GM08714 (cell line): ENCODE data around the gene PNPLA7.
"Not testable (repeated sequence)": the region's sequence is repeated elsewhere in the genome, so short reads cannot be mapped to it uniquely, and the experiment has no call there.

ENCODE experiments used
- H3K4me3 ChIP-seq: fragments of 200-500 bp; sonication (Bioruptor generic); 2 replicates; pipeline ENCODE4 v1.5.1; 2014; ENCODE audit warnings: mild to moderate bottlenecking, low read length, inconsistent platforms
- ZNF274 ChIP-seq: IDR thresholded peaks from 2 replicates; pipeline ENCODE4 v1.6.1; 2012; ENCODE audit warnings: mild to moderate bottlenecking, low read depth, low read length

PNPLA7 gene

GRCh38 chr9:137516144-137516917 lies 33.9 kb downstream of the PNPLA7 start:
- TF ChIP-seq ZNF274 = no peak
- H3K4me3 ChIP-seq = no peak overlapping the region

- TF ChIP-seq ZNF274 = no peak
- no peak overlapping the region for H3K4me3 ChIP-seq
Observed at GRCh38 chr9:137515338-137515724, 34.9 kb downstream of the PNPLA7 start.

GRCh38 chr9:137514691-137515337 lies 35.4 kb downstream of the PNPLA7 start:
- H3K4me3 ChIP-seq = no peak overlapping the region
- TF ChIP-seq ZNF274 = no peak

DNA sequence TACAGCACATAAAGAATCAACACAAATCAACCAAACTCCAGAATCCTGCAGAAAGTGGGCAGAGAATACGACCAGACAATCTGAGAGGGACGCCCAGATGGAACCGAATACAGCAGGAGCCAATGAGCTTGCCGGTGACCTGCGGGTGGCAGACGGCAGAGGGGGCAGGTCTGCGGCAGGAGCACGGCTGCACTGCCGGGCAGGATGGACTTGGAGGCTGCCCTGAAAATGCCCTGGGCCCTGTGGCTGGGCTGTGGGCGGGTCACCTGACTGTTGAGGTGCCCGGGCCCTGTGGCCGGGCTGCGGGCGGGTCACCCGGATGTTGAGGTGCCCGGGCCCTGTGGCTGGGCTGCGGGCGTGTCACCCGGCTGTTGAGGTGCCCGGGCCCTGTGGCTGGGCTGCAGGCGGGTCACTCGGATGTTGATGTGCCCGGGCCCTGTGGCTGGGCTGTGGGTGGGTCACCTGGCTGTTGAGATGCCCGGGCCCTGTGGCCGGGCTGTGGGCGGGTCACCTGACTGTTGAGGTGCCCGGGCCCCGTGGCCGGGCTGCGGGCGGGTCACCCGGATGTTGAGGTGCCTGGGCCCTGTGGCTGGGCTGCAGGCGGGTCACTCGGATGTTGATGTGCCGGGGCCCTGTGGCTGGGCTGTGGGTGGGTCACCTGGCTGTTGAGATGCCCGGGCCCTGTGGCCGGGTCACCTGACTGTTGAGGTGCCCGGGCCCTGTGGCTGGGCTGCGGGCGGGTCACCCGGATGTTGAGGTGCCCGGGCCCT lies 36.2 kb downstream of the PNPLA7 start:
- H3K4me3 ChIP-seq = not testable (repeated sequence)

- H3K4me3 ChIP-seq = not testable (repeated sequence)
Observed at GRCh38 chr9:137513136-137513535, 37.1 kb downstream of the PNPLA7 start.

DNA sequence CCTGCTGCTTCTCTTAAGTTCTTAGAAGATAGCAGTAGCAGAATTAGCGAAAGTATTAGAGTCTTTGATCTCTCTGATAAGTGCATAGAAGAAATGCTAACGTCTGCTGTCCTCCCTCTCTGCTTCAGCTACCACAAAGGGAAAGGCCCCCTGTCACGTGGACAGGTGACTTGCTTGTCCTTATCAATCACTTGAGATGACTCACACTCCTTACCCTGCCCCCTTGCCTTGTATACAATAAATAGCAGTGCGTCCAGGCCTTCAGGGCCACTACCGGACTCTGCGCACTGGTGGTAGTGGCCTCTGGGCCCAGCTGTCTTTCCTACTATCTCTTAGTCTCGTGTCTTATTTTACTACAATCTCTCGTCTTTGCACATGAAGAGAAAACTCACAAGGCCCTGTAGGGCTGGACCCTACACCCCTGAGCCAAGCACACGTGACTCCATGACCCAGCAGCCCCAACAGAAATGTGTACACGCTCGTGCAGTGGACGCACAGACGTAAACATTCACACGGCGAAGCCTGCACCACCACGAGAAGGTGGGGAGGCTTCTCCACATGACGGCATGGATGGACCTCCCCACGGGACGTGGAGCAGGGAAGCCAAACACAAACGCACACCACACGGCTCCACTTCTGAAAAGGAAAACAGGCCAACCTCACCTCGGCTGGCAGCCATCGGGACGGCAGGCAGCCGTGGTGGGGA lies 38.3 kb downstream of the PNPLA7 start:
- TF ChIP-seq ZNF274 = no peak
- H3K4me3 ChIP-seq = no peak overlapping the region

GRCh38 chr9:137511126-137511525 lies 39.1 kb downstream of the PNPLA7 start:
- not testable (repeated sequence) for H3K4me3 ChIP-seq

GRCh38 chr9:137509198-137509597 lies 41.0 kb downstream of the PNPLA7 start:
- no peak for TF ChIP-seq ZNF274

DNA sequence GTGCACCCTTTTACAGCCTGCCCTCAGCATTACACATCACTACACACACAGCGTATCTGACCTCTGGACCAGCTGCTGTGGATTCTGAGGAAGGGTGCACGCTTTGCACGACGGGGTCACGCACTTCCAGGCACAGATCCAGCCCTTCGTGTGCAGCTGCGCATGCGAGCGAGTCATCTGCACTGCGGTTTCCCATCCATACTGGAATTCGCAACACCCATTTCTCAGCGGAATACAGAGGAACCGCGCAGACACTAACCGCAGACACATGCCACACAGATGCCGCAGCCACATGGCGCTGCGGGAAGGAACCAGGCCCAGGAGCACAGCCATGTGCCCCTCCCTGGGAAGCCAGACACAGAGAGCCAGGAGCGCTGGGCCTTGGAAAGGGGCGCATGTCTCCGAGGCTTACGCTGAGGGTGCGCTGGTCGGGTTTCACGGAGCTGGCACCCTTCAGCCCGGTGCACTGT lies 43.5 kb downstream of the PNPLA7 start:
- H3K4me3 ChIP-seq = no peak overlapping the region
- no peak for TF ChIP-seq ZNF274

More at GRCh38 chr9:137509198-137509597, 41.0 kb downstream of the PNPLA7 start:
- no peak overlapping the region for H3K4me3 ChIP-seq

- no peak for TF ChIP-seq ZNF274
- no peak overlapping the region for H3K4me3 ChIP-seq
Observed at GRCh38 chr9:137506274-137506673, 43.9 kb downstream of the PNPLA7 start.

GRCh38 chr9:137505421-137506140 lies 44.6 kb downstream of the PNPLA7 start:
- TF ChIP-seq ZNF274 = no peak
- no peak overlapping the region for H3K4me3 ChIP-seq

- TF ChIP-seq ZNF274 = no peak
Observed at GRCh38 chr9:137504432-137504777, 45.8 kb downstream of the PNPLA7 start.

GRCh38 chr9:137502008-137502911 lies 47.9 kb downstream of the PNPLA7 start:
- TF ChIP-seq ZNF274 = no peak
- no peak overlapping the region for H3K4me3 ChIP-seq

More at GRCh38 chr9:137504432-137504777, 45.8 kb downstream of the PNPLA7 start:
- no peak overlapping the region for H3K4me3 ChIP-seq
